SU-DHL-6 (cell line): ENCODE measurements around the gene STT3B.

Experiments used
- CTCF ChIP-seq: fragments of 200-600 bp; sonication (generic); IDR thresholded peaks from one replicate; pipeline ENCODE4 v1.5.1; 2017; ENCODE audit warnings: antibody characterized with exemption, mild to moderate bottlenecking, low read length, moderate library complexity; ENCODE audit not compliant: insufficient read depth, poor library complexity, severe bottlenecking
- EZH2phosphoT487 ChIP-seq: fragments of 200-600 bp; sonication (generic), shearing (Covaris generic); conservative IDR thresholded peaks from 2 replicates; pipeline ENCODE4 v1.6.1; 2018; ENCODE audit warnings: mild to moderate bottlenecking, antibody characterized with exemption, low read length, moderate library complexity, mixed read lengths

DNA sequence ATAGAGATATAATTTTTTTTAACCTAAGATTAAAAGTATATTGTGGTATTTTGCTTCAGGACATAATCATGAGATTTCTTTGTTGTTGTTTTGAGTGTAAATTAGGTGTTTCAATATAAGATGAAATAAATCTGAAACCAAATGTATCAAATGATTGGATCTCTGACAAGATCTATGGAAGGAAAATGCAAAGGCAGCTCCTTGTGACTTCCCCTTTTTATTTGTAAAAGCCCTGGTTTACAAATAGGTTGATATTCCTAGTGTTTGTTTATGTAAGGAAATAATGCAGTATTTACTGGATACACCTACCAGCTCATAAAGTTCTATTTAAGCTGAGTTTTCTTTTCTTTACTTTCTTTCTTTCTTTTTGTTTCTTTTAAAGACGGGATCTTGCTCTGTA lies 35.9 kb downstream of the STT3B start:
- TF ChIP-seq CTCF (no peak), EZH2phosphoT487 (no peak)
